ENCODE results near the gene CAMTA1.

The CAMTA1 gene

DNA sequence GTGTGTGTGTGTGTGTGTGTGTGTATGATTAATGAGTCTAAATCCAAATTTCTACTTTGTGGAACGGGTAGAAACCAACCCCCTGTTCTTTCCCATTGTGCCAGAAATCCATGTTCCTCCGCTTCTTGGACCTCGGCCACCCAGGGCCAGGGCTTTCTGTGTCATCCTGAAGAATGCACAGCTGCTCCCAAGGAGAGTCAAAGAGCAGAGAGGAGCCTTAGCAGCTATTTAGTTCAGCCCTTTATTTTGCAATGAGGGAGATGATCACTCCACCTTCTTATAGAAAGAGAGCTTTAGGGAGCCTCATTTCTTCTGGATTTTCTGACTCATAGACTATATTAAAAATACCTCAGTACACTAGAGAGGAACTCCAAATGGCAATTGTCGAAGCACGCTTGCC, 496.6 kb downstream of the CAMTA1 start:
- no peak for DNase-seq (ENCODE audit: low read depth, low spot score)

DNA sequence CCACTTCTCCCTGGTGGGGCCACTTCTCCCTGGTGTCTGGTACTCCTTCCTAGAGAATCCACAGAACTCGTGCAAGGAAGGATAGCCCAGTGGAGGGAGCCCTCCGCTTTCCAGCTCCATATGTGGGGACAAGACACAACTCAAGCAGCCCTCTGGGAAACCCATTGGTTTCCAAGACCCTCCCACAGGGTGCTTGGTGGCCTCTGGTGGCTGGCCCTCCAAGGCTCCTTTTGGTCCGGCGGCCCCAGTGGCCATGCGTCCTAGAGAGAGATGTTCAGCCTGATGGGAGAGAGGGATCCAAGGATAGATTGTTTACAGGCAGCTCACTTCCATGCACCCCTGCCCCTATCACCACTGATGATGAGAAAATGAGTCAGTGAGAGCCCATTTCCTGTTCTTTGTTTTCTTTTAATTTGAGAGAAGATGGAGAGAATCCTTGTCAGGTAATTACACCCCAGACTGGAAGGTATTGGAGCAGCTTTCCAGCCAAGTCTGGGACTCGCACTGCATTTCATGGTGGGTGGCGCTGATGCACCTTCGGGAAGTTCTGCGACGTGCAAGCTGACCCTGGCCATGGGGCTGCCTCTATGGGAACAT, 499.7 kb downstream of the CAMTA1 start:
- DNase-seq (ENCODE audit: low read depth, low spot score), result no peak

DNA sequence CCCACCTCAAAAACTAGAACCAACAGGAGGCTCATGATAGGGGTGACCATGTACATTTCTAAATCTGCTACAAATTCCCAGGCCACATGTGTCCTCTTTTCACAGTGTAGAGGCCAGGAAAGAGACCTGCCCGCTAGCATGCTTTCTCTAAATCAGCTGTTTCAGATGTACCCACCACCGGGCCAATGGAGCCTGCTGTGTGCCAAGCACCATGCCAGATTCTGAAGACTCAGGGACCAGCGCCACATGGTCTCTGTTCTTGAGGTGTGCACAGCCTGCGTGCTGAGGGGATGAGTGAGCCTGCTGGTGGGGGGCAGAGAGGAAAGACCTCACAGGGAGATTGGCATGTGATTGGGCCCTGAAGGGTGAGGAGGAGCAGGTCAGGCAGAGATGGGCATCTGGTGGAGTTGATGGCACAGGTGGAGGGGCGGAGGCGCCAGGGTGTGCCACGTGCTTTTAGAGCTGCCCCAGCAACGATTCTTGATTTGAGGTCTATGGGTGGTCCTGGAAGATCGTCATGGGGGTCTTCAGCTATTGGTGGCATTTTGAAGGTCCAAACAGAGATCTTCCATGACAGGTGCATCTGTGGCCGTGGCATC, 500.7 kb downstream of the CAMTA1 start:
- no peak for DNase-seq (ENCODE audit: low read depth, low spot score)

- DNase-seq (ENCODE audit: low read depth, low spot score), result no peak
Observed at GRCh38 chr1:7287013-7287412, 501.8 kb downstream of the CAMTA1 start.

DNA sequence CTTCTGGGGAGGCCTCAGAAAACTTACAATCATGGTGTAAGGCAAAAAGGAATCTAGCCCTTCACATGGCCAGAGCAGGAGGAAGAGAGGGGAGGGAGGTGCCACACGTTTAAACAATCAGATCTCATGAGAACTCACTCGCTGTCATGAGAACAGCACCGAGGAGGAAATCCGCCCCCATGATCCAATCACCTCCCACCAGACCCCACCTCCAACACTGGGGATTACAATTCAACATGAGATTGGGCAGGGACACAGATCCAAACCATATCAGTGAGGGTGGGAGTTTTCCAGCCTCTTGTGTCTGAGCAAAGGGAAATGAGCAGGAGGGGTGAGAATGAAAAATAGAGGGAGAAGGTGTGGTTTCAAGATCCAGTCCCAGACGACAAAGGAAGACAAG, 503.7 kb downstream of the CAMTA1 start:
- no peak for DNase-seq (ENCODE audit: low read depth, low spot score)

DNA sequence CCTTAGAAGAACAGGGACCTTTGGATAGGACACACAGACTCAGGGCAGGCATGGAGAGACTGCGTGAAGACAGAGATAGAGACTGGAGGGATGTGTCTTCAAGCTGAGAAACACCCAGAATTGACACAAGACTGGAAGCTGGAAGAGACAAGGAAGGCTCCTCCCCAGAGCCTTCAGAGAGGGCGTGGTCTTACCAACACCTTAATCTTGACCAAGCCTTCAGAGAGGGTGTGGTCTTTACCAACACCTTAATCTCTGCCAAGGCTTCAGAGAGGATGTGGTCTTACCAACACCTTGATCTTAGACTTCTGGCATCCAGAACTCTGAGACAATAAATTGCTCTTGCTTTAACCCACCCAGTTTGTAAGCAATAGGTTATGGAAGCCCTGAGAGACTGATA, 504.4 kb downstream of the CAMTA1 start:
- no peak for DNase-seq (ENCODE audit: low read depth, low spot score)

GRCh38 chr1:7290971-7291970, 506.0 kb downstream of the CAMTA1 start:
- no peak for DNase-seq (ENCODE audit: low read depth, low spot score)

GRCh38 chr1:7292036-7292681, 506.9 kb downstream of the CAMTA1 start:
- no peak for DNase-seq (ENCODE audit: low read depth, low spot score)

DNA sequence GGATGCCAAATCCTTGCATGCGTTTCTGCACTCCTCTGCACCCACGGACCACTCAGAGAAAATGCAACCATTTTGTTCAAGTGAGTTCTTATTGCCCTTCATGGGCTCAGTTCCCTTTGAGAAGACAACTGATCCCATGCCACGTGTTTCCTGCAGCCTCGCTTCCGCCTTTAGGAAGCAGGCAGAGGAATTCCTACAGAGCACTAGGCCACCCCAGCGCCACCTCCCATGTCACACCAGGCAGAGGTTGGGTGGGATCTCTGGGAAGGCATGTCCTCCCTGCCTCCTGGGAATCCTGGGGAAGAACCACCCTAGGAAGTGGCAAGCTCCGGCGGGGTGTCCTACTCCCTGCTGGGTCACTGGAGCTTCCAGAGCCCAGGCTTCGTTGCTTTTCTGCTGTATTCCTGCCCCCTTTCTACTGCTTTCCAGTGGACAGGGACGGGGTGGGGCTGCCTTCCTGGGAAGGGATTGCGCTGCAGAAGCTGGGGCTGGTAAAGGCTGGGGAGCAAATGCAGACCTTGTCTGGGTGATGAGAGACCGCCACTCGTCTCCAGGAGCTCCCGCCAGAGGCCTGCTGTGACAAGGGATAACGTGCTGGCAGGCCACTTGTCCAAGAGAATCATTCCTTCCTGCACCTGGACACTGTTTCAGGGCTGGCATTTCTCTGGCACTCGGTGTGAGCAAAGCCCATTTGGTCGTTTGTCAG, 507.6 kb downstream of the CAMTA1 start:
- DNase-seq (ENCODE audit: low read depth, low spot score), result no peak

- no peak for DNase-seq (ENCODE audit: low read depth, low spot score)
Observed at GRCh38 chr1:7293702-7294629, 508.7 kb downstream of the CAMTA1 start.

GRCh38 chr1:7294636-7295035, 509.4 kb downstream of the CAMTA1 start:
- DNase-seq (ENCODE audit: low read depth, low spot score), result no peak

DNA sequence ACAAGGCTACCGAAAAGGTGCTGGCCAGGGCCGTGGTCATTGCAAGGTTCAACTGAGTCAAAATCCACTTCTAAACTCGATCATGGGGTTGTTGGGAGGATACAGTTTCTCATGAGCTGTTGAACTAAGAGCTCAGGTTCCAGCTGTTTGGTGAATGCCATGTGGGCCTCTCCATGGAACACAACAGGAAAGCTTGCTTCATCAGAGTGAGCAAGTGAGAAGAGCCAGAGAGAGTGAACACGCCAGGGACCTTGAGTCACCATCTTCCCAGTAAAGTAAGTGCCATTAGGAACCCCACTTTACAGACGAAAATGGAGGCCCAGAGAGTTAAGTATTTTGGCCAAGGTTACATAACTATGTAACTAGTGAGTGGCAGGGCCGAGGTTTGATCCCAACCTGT, 510.7 kb downstream of the CAMTA1 start:
- no peak for DNase-seq (ENCODE audit: low read depth, low spot score)

- DNase-seq (ENCODE audit: low read depth, low spot score), result no peak
Observed at GRCh38 chr1:7296968-7297367, 511.7 kb downstream of the CAMTA1 start.

DNA sequence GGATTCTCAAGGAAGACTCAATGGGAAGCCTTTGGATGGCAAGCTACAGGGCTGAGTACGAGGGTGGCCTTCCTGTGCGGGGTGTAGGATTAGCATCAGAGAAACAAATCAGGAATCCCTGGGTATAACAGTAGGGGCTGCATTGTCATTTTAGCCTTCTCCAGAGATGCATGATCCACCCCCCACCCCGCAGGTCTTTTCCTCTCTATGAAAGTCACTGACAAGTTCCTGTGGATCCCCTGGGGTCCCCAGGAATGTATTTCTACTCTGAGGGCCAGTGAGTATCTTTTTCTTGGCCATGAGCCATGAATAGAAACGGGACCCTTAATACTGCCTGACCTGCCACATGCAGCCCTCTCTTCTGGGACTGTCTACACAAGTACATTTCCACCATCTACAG, 512.9 kb downstream of the CAMTA1 start:
- peak; percentile 67 for DNase-seq (ENCODE audit: low read depth, low spot score)

- DNase-seq (ENCODE audit: low read depth, low spot score), result peak; percentile 37
Observed at GRCh38 chr1:7298749-7299151, 513.5 kb downstream of the CAMTA1 start.

GRCh38 chr1:7299329-7299799, 514.1 kb downstream of the CAMTA1 start:
- peak; percentile 95 for DNase-seq (ENCODE audit: low read depth, low spot score)

GRCh38 chr1:7299994-7300393, 514.7 kb downstream of the CAMTA1 start:
- peak; percentile 33 for DNase-seq (ENCODE audit: low read depth, low spot score)

DNA sequence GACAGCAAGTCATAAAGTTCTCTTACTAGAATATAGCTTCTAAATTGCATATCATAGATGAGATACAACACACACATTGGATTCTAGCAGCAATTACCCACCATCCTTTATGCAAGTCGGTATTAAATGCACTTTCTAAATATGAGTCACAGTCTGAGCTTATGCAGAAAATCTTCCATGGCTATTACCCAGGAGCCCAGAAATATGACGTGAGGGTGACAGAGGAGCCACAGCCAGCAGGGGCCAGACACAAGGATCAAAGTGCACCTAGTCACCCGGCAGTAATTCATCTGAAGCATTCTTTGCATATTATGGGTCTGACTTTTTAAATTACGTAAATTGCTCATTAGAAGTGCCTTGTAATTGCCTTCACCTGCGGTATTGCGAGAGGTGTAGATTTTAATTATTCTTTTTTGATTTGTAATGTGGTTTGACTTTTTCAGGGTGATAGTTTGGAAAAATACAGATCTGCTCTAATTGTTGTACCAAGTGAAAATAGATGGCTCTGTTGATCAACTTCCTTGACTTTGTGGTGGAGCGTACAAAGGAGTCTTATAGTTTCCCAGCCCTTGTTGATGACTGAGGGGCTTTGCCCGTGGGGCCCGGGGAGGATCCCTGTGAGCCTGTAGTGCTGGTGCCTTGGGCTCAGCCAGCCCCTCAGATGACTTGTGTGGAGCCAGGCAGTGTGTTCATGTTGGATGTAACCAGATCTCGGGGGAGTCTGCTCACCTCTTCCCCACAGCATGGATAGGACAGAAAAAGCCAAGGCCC, 515.8 kb downstream of the CAMTA1 start:
- DNase-seq (ENCODE audit: low read depth, low spot score), result no peak

DNA sequence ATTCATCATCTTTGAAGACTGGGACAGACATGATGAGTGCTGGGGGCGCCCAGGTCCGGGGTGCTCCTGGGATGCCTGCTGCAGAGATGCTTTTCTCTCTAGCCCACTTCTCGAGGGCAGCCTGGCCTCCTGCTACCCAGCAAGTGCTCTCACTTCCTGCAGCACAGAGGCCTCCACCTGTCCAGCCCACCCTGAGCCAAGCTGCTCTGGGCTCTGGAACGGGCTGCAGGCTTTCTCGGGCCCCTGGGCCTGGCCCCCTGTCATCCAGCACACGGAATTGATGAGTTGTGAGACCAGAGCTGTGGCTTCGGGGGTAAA, 516.4 kb downstream of the CAMTA1 start:
- DNase-seq (ENCODE audit: low read depth, low spot score), result no peak

- no peak for DNase-seq (ENCODE audit: low read depth, low spot score)
Observed at GRCh38 chr1:7302126-7302525, 516.9 kb downstream of the CAMTA1 start.

Measured in smooth muscle cell of the brain vasculature (primary cell).